ENCODE data around the gene TULP4.

DNA sequence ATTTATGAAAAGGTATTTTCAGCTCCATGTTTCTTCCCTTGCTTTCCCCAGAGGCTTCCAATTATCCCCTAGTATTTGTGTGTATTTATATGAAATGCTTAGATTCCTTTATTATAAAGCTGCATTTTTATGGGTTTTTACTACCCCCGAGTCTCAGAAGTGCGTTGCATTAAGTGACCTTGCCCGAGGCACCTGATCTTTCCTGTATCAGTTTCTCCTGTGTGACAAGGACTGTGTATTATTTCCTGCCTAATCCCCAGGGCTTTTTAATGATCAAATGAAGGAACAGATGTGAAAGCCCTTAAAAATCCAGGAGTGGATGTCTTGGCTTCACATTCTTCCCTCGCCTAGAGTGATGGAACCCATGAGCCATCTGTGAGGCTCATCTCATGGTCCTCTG, 118.8 kb downstream of the TULP4 start:
- TF ChIP-seq ZNF274 (IDR thresholded peaks at IDR 0.05; ENCODE audit: low read depth, low read length) = no peak
- no peak for TF ChIP-seq YY1 (IDR thresholded peaks at IDR 0.05; ENCODE audit: insufficient read depth, insufficient read length)
- TF ChIP-seq SUZ12 (IDR thresholded peaks at IDR 0.05; ENCODE audit: extremely low read depth, insufficient read depth, insufficient read length) = no peak

Data from NT2/D1 (cell line).